ENCODE measurements around the gene XPC. TPM values are rescaled to one million over a fixed set of nuclear protein-coding genes. Genes with fewer than 3 reads are reported as not detected.

Gene XPC
- total RNA-seq, 1 experiment from 2014 or later, result 15.1 TPM

GRCh38 chr3:14119651-14120050, 58.8 kb downstream of the XPC start:
- no TSS peak for BruUV-seq (replicated peaks)
- ChIA-PET CTCF (no interaction called here), POLR2A (no interaction called here)
- no peak overlapping the region for H3K27ac ChIP-seq (ENCODE audit: low read length)
- no peaks in the 10 kb centered on the region; the same call in 1 of the 2 replicates for H3K36me3 ChIP-seq (ENCODE audit: control insufficient read depth, insufficient read depth, low read length)
- TF ChIP-seq POLR2AphosphoS5 (IDR thresholded peaks at IDR 0.05; ENCODE audit: low read depth, low read length), result no peak
- TF ChIP-seq, protein P1, sequence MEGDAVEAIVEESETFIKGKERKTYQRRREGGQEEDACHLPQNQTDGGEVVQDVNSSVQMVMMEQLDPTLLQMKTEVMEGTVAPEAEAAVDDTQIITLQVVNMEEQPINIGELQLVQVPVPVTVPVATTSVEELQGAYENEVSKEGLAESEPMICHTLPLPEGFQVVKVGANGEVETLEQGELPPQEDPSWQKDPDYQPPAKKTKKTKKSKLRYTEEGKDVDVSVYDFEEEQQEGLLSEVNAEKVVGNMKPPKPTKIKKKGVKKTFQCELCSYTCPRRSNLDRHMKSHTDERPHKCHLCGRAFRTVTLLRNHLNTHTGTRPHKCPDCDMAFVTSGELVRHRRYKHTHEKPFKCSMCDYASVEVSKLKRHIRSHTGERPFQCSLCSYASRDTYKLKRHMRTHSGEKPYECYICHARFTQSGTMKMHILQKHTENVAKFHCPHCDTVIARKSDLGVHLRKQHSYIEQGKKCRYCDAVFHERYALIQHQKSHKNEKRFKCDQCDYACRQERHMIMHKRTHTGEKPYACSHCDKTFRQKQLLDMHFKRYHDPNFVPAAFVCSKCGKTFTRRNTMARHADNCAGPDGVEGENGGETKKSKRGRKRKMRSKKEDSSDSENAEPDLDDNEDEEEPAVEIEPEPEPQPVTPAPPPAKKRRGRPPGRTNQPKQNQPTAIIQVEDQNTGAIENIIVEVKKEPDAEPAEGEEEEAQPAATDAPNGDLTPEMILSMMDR (IDR thresholded peaks at IDR 0.05), result no peak
- TF ChIP-seq SIN3A (IDR thresholded peaks at IDR 0.05; ENCODE audit: borderline replicate concordance, insufficient read depth, low read depth, low read length), result no peak
- TF ChIP-seq TCF7L2 (IDR thresholded peaks at IDR 0.05; ENCODE audit: low read depth, low read length), result no peak
- TF ChIP-seq REST (IDR thresholded peaks at IDR 0.05; ENCODE audit: insufficient read depth in 1 of 2, low read depth in 2 of 2, low read length in 1 of 2), result no peak
- peaks cover 7% of the 10 kb centered on the region; the same call in 1 of the 2 replicates for H3K4me1 ChIP-seq (ENCODE audit: control insufficient read depth, insufficient read depth, low read length)
- in situ Hi-C loops (cut with HindIII; ENCODE audit: low pct_unique_long_range_greater_than_20kb, low sequenced_read_pairs) (no loop called here), intact Hi-C loops (cut with micrococcal nuclease; ENCODE audit: unreplicated experiment) (no loop called here)
- no peak for ATAC-seq
- DNase-seq (ENCODE audit: low read depth, low spot score), result no peak
- no peaks in the 10 kb centered on the region for H3K27me3 ChIP-seq (ENCODE audit: control insufficient read depth, insufficient read depth, low read length)
- H3K4me3 ChIP-seq (ENCODE audit: low read depth in 2 of 2, low read length in 2 of 2), result no peak overlapping the region
- no peaks in the 10 kb centered on the region for H3K9me3 ChIP-seq (ENCODE audit: control insufficient read depth, insufficient read depth, low read depth, low read length)

- no TSS peak for BruUV-seq (replicated peaks)
- intact Hi-C loops (cut with micrococcal nuclease; ENCODE audit: unreplicated experiment) (no loop called here), in situ Hi-C loops (cut with HindIII; ENCODE audit: low pct_unique_long_range_greater_than_20kb, low sequenced_read_pairs) (no loop called here)
- Histone ChIP-seq H3K4me1 (ENCODE audit: control insufficient read depth, insufficient read depth, low read length) (peaks cover 6% of the 10 kb centered on the region; the same call in 1 of the 2 replicates), H3K27me3 (ENCODE audit: control insufficient read depth, insufficient read depth, low read length) (no peaks in the 10 kb centered on the region), H3K4me3 (ENCODE audit: low read depth in 2 of 2, low read length in 2 of 2) (no peak overlapping the region), H3K27ac (ENCODE audit: low read length) (no peak overlapping the region), H3K36me3 (ENCODE audit: control insufficient read depth, insufficient read depth, low read length) (no peaks in the 10 kb centered on the region; the same call in none of the 2 replicates), H3K9me3 (ENCODE audit: control insufficient read depth, insufficient read depth, low read depth, low read length) (no peaks in the 10 kb centered on the region)
- DNase-seq (ENCODE audit: low read depth, low spot score) (no peak), ATAC-seq (no peak)
- TF ChIP-seq POLR2AphosphoS5 (IDR thresholded peaks at IDR 0.05; ENCODE audit: low read depth, low read length), result no peak
- TF ChIP-seq REST (IDR thresholded peaks at IDR 0.05; ENCODE audit: insufficient read depth in 1 of 2, low read depth in 2 of 2, low read length in 1 of 2), result no peak
- TF ChIP-seq TCF7L2 (IDR thresholded peaks at IDR 0.05; ENCODE audit: low read depth, low read length), result no peak
- TF ChIP-seq SIN3A (IDR thresholded peaks at IDR 0.05; ENCODE audit: borderline replicate concordance, insufficient read depth, low read depth, low read length), result no peak
- TF ChIP-seq, protein P1 (IDR thresholded peaks at IDR 0.05), result no peak
- ChIA-PET CTCF (no interaction called here), POLR2A (no interaction called here)
Measured at GRCh38 chr3:14118400-14119381, 59.7 kb downstream of the XPC start.
